Liver (tissue), 3 donors: ENCODE measurements around the gene KLK3.

Source experiments
- EGR1 ChIP-seq, 2 donors: IDR thresholded peaks; 2 replicates each; pipeline ENCODE4 v1.6.1; 2016 to 2018; ENCODE audit warnings: antibody characterized with exemption in 2 of 2, low read depth in 2 of 2
- FOXA1 ChIP-seq: IDR thresholded peaks from 2 replicates; pipeline ENCODE4 v1.6.1; 2016; ENCODE audit warnings: antibody characterized with exemption
- GABPA ChIP-seq, 2 donors: IDR thresholded peaks in 1 of 2; conservative IDR thresholded peaks in 1 of 2; 2 replicates each; pipeline ENCODE4 v1.6.1; 2016; ENCODE audit warnings: antibody characterized with exemption in 2 of 2, mild to moderate bottlenecking in 1 of 2, moderate library complexity in 1 of 2
- JUND ChIP-seq, 2 donors: IDR thresholded peaks; 2 replicates each; pipeline ENCODE4 v1.6.1; 2016; ENCODE audit warnings: antibody characterized with exemption in 2 of 2
- NR2F2 ChIP-seq: IDR thresholded peaks from 2 replicates; pipeline ENCODE4 v1.6.1; 2016; ENCODE audit warnings: antibody characterized with exemption
- RAD21 ChIP-seq, 2 donors: IDR thresholded peaks; 2 replicates each; pipeline ENCODE4 v1.6.1; 2016; ENCODE audit warnings: antibody characterized with exemption in 2 of 2, mild to moderate bottlenecking in 2 of 2
- RXRA ChIP-seq, 2 donors: IDR thresholded peaks; 2 replicates each; pipeline ENCODE4 v1.6.1; 2017 to 2018; ENCODE audit warnings: antibody characterized with exemption in 2 of 2, mild to moderate bottlenecking in 1 of 2
- SP1 ChIP-seq: IDR thresholded peaks from 2 replicates; pipeline ENCODE4 v1.6.1; 2018; ENCODE audit warnings: antibody characterized with exemption, mild to moderate bottlenecking
- TAF1 ChIP-seq: conservative IDR thresholded peaks from 2 replicates; pipeline ENCODE4 v1.6.1; 2016; ENCODE audit warnings: antibody characterized with exemption, mild to moderate bottlenecking
- YY1 ChIP-seq: IDR thresholded peaks from 2 replicates; pipeline ENCODE4 v1.6.1; 2016; ENCODE audit warnings: antibody characterized with exemption, mild to moderate bottlenecking
- TF ChIP-seq, protein P1 (sequence below): fragments of 150-350 bp; IDR thresholded peaks from 2 replicates; pipeline ENCODE4 v1.5.1; 2017; ENCODE audit warnings: improper control_type of control experiment, low read depth, low read length; ENCODE audit not compliant: missing input control
- TF ChIP-seq, protein P2 (sequence below): IDR thresholded peaks from 2 replicates; pipeline ENCODE4 v1.6.1; 2016; ENCODE audit warnings: antibody characterized with exemption
- TF ChIP-seq, protein P3 (sequence below): IDR thresholded peaks from 2 replicates; pipeline ENCODE4 v1.6.1; 2016; ENCODE audit warnings: antibody characterized with exemption, mild to moderate bottlenecking
- TF ChIP-seq, protein P4 (sequence below): IDR thresholded peaks from 2 replicates; pipeline ENCODE4 v1.6.1; 2016; ENCODE audit warnings: antibody characterized with exemption
- donor health status: healthy.
- donor health status: healthy.

DNA sequence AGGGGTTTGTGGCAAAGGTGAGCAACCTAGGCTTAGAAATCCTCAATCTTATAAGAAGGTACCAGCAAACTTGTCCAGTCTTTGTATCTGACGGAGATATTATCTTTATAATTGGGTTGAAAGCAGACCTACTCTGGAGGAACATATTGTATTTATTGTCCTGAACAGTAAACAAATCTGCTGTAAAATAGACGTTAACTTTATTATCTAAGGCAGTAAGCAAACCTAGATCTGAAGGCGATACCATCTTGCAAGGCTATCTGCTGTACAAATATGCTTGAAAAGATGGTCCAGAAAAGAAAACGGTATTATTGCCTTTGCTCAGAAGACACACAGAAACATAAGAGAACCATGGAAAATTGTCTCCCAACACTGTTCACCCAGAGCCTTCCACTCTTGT lies 14.8 kb downstream of the KLK3 start:
- TF ChIP-seq JUND (IDR thresholded peaks at IDR 0.05), result no peak
- TF ChIP-seq, protein P1, sequence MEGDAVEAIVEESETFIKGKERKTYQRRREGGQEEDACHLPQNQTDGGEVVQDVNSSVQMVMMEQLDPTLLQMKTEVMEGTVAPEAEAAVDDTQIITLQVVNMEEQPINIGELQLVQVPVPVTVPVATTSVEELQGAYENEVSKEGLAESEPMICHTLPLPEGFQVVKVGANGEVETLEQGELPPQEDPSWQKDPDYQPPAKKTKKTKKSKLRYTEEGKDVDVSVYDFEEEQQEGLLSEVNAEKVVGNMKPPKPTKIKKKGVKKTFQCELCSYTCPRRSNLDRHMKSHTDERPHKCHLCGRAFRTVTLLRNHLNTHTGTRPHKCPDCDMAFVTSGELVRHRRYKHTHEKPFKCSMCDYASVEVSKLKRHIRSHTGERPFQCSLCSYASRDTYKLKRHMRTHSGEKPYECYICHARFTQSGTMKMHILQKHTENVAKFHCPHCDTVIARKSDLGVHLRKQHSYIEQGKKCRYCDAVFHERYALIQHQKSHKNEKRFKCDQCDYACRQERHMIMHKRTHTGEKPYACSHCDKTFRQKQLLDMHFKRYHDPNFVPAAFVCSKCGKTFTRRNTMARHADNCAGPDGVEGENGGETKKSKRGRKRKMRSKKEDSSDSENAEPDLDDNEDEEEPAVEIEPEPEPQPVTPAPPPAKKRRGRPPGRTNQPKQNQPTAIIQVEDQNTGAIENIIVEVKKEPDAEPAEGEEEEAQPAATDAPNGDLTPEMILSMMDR, result no peak
- TF ChIP-seq TAF1, result no peak
- TF ChIP-seq, protein P2, sequence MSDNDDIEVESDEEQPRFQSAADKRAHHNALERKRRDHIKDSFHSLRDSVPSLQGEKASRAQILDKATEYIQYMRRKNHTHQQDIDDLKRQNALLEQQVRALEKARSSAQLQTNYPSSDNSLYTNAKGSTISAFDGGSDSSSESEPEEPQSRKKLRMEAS, result no peak
- TF ChIP-seq RXRA (IDR thresholded peaks at IDR 0.05), result no peak
- TF ChIP-seq FOXA1, result no peak
- no peak for TF ChIP-seq RAD21 (IDR thresholded peaks at IDR 0.05)
- TF ChIP-seq, protein P3, sequence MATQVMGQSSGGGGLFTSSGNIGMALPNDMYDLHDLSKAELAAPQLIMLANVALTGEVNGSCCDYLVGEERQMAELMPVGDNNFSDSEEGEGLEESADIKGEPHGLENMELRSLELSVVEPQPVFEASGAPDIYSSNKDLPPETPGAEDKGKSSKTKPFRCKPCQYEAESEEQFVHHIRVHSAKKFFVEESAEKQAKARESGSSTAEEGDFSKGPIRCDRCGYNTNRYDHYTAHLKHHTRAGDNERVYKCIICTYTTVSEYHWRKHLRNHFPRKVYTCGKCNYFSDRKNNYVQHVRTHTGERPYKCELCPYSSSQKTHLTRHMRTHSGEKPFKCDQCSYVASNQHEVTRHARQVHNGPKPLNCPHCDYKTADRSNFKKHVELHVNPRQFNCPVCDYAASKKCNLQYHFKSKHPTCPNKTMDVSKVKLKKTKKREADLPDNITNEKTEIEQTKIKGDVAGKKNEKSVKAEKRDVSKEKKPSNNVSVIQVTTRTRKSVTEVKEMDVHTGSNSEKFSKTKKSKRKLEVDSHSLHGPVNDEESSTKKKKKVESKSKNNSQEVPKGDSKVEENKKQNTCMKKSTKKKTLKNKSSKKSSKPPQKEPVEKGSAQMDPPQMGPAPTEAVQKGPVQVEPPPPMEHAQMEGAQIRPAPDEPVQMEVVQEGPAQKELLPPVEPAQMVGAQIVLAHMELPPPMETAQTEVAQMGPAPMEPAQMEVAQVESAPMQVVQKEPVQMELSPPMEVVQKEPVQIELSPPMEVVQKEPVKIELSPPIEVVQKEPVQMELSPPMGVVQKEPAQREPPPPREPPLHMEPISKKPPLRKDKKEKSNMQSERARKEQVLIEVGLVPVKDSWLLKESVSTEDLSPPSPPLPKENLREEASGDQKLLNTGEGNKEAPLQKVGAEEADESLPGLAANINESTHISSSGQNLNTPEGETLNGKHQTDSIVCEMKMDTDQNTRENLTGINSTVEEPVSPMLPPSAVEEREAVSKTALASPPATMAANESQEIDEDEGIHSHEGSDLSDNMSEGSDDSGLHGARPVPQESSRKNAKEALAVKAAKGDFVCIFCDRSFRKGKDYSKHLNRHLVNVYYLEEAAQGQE, result no peak
- TF ChIP-seq NR2F2, result no peak
- TF ChIP-seq SP1, result no peak
- TF ChIP-seq YY1, result no peak
- TF ChIP-seq, protein P4, sequence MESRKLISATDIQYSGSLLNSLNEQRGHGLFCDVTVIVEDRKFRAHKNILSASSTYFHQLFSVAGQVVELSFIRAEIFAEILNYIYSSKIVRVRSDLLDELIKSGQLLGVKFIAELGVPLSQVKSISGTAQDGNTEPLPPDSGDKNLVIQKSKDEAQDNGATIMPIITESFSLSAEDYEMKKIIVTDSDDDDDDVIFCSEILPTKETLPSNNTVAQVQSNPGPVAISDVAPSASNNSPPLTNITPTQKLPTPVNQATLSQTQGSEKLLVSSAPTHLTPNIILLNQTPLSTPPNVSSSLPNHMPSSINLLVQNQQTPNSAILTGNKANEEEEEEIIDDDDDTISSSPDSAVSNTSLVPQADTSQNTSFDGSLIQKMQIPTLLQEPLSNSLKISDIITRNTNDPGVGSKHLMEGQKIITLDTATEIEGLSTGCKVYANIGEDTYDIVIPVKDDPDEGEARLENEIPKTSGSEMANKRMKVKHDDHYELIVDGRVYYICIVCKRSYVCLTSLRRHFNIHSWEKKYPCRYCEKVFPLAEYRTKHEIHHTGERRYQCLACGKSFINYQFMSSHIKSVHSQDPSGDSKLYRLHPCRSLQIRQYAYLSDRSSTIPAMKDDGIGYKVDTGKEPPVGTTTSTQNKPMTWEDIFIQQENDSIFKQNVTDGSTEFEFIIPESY, result no peak
- TF ChIP-seq EGR1 (IDR thresholded peaks at IDR 0.05; ENCODE audit: low read depth in 2 of 2), result no peak
- TF ChIP-seq GABPA (IDR thresholded peaks at IDR 0.05 in 1 of 2, conservative IDR thresholded peaks at IDR 0.05 in 1 of 2), result no peak
